GM21360 (cell line): Measurements from ENCODE around the gene PRPH.
"Not testable (repeated sequence)": the region's sequence is repeated elsewhere in the genome, so short reads cannot be mapped to it uniquely, and the experiment has no call there.

Experiments
- ATAC-seq: cut with Tn5 transposase; IDR thresholded peaks from one replicate; pipeline ENCODE4 v1.9.1; 2021; ENCODE audit warnings: mild to moderate bottlenecking, moderate library complexity; ENCODE audit not compliant: unreplicated experiment

Gene PRPH

GRCh38 chr12:49276304-49277290 lies 18.4 kb upstream of the PRPH start:
- no peak for ATAC-seq

GRCh38 chr12:49277466-49277865 lies 17.5 kb upstream of the PRPH start:
- no peak for ATAC-seq

GRCh38 chr12:49279706-49280159 lies 15.2 kb upstream of the PRPH start:
- ATAC-seq = no peak

- not testable (repeated sequence) for ATAC-seq
These were observed 14.4 kb upstream of the PRPH start for GRCh38 chr12:49280545-49280944.

GRCh38 chr12:49282302-49282701 lies 12.6 kb upstream of the PRPH start:
- no peak for ATAC-seq

- ATAC-seq = not testable (repeated sequence)
These were observed 12.1 kb upstream of the PRPH start for GRCh38 chr12:49282740-49283375.

- ATAC-seq = no peak
These were observed 11.2 kb upstream of the PRPH start for GRCh38 chr12:49283541-49284429.

GRCh38 chr12:49284672-49285071 lies 10.3 kb upstream of the PRPH start:
- ATAC-seq = no peak

GRCh38 chr12:49287876-49288275 lies 7.1 kb upstream of the PRPH start:
- ATAC-seq = no peak

- ATAC-seq = no peak
These were observed 6.5 kb upstream of the PRPH start for GRCh38 chr12:49288412-49288853.

GRCh38 chr12:49288922-49289555 lies 5.9 kb upstream of the PRPH start:
- ATAC-seq = no peak

- no peak for ATAC-seq
These were observed 2.3 kb upstream of the PRPH start for GRCh38 chr12:49292729-49293055.

GRCh38 chr12:49293056-49293956 lies 1.6 kb upstream of the PRPH start:
- no peak for ATAC-seq

GRCh38 chr12:49294086-49294803 lies 702 bp upstream of the PRPH start:
- no peak for ATAC-seq

- ATAC-seq = no peak
These were observed 204 bp upstream of the PRPH start for GRCh38 chr12:49294804-49295081.

GRCh38 chr12:49296034-49296835 lies 1.3 kb downstream of the PRPH start:
- no peak for ATAC-seq

GRCh38 chr12:49296836-49297694 lies 2.1 kb downstream of the PRPH start:
- no peak for ATAC-seq
